Superior temporal gyrus (tissue), 1 donor: Measurements from ENCODE around the gene RARB.

ENCODE experiments used
- DNase-seq: peaks from one replicate; pipeline ENCODE4 v3.0.0-alpha.2; 2016; ENCODE audit errors: extremely low spot score

Gene RARB

GRCh38 chr3:25421747-25422146, 6.3 kb upstream of the RARB start:
- DNase-seq: no peak

GRCh38 chr3:25423780-25424588, 4.1 kb upstream of the RARB start:
- no peak for DNase-seq

GRCh38 chr3:25424614-25425013, 3.4 kb upstream of the RARB start:
- no peak for DNase-seq

GRCh38 chr3:25426408-25426807, 1.7 kb upstream of the RARB start:
- no peak for DNase-seq

GRCh38 chr3:25427155-25427554, 908 bp upstream of the RARB start:
- no peak for DNase-seq

- no peak for DNase-seq
Measured at GRCh38 chr3:25427563-25427941, 511 bp upstream of the RARB start.

- no peak for DNase-seq
Measured at GRCh38 chr3:25428789-25429335, 799 bp downstream of the RARB start.

GRCh38 chr3:25429361-25430286, 1.6 kb downstream of the RARB start:
- peak; percentile 44 for DNase-seq

GRCh38 chr3:25430287-25430934, 2.3 kb downstream of the RARB start:
- DNase-seq: peak; percentile 62

GRCh38 chr3:25430935-25431770, 3.1 kb downstream of the RARB start:
- DNase-seq: no peak

- DNase-seq: no peak
Measured at GRCh38 chr3:25432176-25432720, 4.2 kb downstream of the RARB start.

GRCh38 chr3:25433106-25433505, 5.0 kb downstream of the RARB start:
- no peak for DNase-seq

GRCh38 chr3:25433868-25434267, 5.8 kb downstream of the RARB start:
- no peak for DNase-seq

- DNase-seq: no peak
Measured at GRCh38 chr3:25437953-25438352, 9.9 kb downstream of the RARB start.

- no peak for DNase-seq
Measured at GRCh38 chr3:25438791-25439555, 10.9 kb downstream of the RARB start.

- DNase-seq: no peak
Measured at GRCh38 chr3:25441234-25441856, 13.3 kb downstream of the RARB start.

GRCh38 chr3:25442486-25442885, 14.4 kb downstream of the RARB start:
- DNase-seq: no peak

- no peak for DNase-seq
Measured at GRCh38 chr3:25444273-25444672, 16.2 kb downstream of the RARB start.

- DNase-seq: no peak
Measured at GRCh38 chr3:25445731-25446130, 17.7 kb downstream of the RARB start.

GRCh38 chr3:25447285-25447684, 19.2 kb downstream of the RARB start:
- no peak for DNase-seq
